ENCODE results near the gene KRTAP5-2.

DNA sequence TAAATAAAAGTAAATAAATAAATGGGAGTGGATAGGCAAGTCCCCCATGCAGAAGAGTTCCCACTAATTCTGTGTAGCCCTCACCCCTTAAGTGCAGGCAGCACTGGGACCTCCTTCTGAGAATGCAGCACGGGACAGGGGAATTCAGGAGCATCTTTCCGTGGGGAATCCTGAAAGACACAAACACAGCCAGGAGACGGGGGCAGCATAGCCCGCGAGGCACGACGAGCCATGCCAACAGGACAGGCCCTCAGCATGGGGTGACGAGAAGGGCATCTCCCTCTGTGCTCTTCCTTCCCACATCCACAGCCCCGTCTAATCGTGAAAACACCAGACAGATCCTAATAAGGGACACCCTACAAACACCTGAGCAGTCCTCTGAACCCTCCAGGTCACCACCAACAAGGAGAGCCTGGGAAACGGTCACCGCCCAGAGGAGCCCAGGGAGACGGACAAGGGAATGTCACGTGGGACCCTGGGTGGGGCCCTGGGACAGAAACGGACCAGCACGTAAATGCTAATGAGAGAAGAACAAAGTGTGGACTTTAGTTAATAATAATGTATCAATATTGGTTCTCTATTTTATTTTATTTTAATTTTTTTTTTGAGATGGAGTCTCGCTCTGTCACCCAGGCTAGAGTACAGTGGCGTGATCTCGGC lies 38.3 kb upstream of the KRTAP5-2 start:
- TF ChIP-seq, protein P1, sequence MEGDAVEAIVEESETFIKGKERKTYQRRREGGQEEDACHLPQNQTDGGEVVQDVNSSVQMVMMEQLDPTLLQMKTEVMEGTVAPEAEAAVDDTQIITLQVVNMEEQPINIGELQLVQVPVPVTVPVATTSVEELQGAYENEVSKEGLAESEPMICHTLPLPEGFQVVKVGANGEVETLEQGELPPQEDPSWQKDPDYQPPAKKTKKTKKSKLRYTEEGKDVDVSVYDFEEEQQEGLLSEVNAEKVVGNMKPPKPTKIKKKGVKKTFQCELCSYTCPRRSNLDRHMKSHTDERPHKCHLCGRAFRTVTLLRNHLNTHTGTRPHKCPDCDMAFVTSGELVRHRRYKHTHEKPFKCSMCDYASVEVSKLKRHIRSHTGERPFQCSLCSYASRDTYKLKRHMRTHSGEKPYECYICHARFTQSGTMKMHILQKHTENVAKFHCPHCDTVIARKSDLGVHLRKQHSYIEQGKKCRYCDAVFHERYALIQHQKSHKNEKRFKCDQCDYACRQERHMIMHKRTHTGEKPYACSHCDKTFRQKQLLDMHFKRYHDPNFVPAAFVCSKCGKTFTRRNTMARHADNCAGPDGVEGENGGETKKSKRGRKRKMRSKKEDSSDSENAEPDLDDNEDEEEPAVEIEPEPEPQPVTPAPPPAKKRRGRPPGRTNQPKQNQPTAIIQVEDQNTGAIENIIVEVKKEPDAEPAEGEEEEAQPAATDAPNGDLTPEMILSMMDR (IDR thresholded peaks at IDR 0.05): no peak
- TF ChIP-seq POLR2A (IDR thresholded peaks at IDR 0.05) (no peak), EP300 (IDR thresholded peaks at IDR 0.05) (no peak)

Measured in suprapubic skin (tissue), 3 donors.